Measurements from ENCODE around the gene ALB. TPM values are rescaled to one million over a fixed set of nuclear protein-coding genes. Genes with fewer than 3 reads are reported as not detected.

Gene ALB
- total RNA-seq, 2 donors from 2014 or later = not detected

- Mint-ChIP-seq H3K4me1 (no peaks in the 10 kb centered on the region), H3K27ac (no peak overlapping the region), H3K36me3 (ENCODE audit: low read depth) (no peaks in the 10 kb centered on the region), H3K27me3 (peaks cover 11% of the 10 kb centered on the region), H3K4me3 (no peak overlapping the region)
- DNase-seq (no peak), ATAC-seq (no peak)
- no peaks in the 10 kb centered on the region for H3K9me3 ChIP-seq (ENCODE audit: control insufficient read depth, low read length, poor library complexity, severe bottlenecking)
Observed at GRCh38 chr4:73453701-73454005, 49.6 kb downstream of the ALB start.

- no peaks in the 10 kb centered on the region for H3K9me3 ChIP-seq (ENCODE audit: control insufficient read depth, low read length, poor library complexity, severe bottlenecking)
- DNase-seq (no peak), ATAC-seq (no peak)
- Mint-ChIP-seq H3K4me1 (no peaks in the 10 kb centered on the region), H3K27ac (no peak overlapping the region), H3K27me3 (peaks cover 8% of the 10 kb centered on the region), H3K36me3 (ENCODE audit: low read depth) (no peaks in the 10 kb centered on the region), H3K4me3 (no peak overlapping the region)
Observed at GRCh38 chr4:73454920-73455319, 50.8 kb downstream of the ALB start.

- ATAC-seq = no peak
- Mint-ChIP-seq H3K27me3 (no peaks in the 10 kb centered on the region), H3K4me3 (no peak overlapping the region), H3K27ac (no peak overlapping the region), H3K36me3 (ENCODE audit: low read depth) (no peaks in the 10 kb centered on the region), H3K4me1 (no peaks in the 10 kb centered on the region)
- no peaks in the 10 kb centered on the region for H3K9me3 ChIP-seq (ENCODE audit: control insufficient read depth, low read length, poor library complexity, severe bottlenecking)
- DNase-seq = no peak
Observed at GRCh38 chr4:73456177-73457022, 52.3 kb downstream of the ALB start.

GRCh38 chr4:73458184-73459047 lies 54.3 kb downstream of the ALB start:
- Mint-ChIP-seq H3K4me3 (no peak overlapping the region), H3K4me1 (no peaks in the 10 kb centered on the region), H3K36me3 (ENCODE audit: low read depth) (no peaks in the 10 kb centered on the region), H3K27ac (no peak overlapping the region), H3K27me3 (no peaks in the 10 kb centered on the region)
- no peak for DNase-seq
- ATAC-seq = no peak
- no peaks in the 10 kb centered on the region for H3K9me3 ChIP-seq (ENCODE audit: control insufficient read depth, low read length, poor library complexity, severe bottlenecking)

- no peak overlapping the region for H3K4me3 Mint-ChIP-seq
- no peaks in the 10 kb centered on the region for H3K27me3 Mint-ChIP-seq
- DNase-seq = no peak
- no peaks in the 10 kb centered on the region for H3K9me3 ChIP-seq (ENCODE audit: control insufficient read depth, low read length, poor library complexity, severe bottlenecking)
- H3K27ac Mint-ChIP-seq = no peak overlapping the region
- H3K4me1 Mint-ChIP-seq = no peaks in the 10 kb centered on the region
- no peak for ATAC-seq
- H3K36me3 Mint-ChIP-seq (ENCODE audit: low read depth) = no peaks in the 10 kb centered on the region
Observed at GRCh38 chr4:73459048-73459421, 54.9 kb downstream of the ALB start.

- Mint-ChIP-seq H3K4me3 (no peak overlapping the region), H3K4me1 (peaks cover 2% of the 10 kb centered on the region), H3K27ac (no peak overlapping the region), H3K36me3 (ENCODE audit: low read depth) (no peaks in the 10 kb centered on the region), H3K27me3 (no peaks in the 10 kb centered on the region)
- DNase-seq (no peak), ATAC-seq (no peak)
- H3K9me3 ChIP-seq (ENCODE audit: control insufficient read depth, low read length, poor library complexity, severe bottlenecking) = no peaks in the 10 kb centered on the region
Observed at GRCh38 chr4:73460913-73461522, 56.9 kb downstream of the ALB start.

- Mint-ChIP-seq H3K4me1 (peaks cover 2% of the 10 kb centered on the region), H3K4me3 (no peak overlapping the region), H3K36me3 (ENCODE audit: low read depth) (no peaks in the 10 kb centered on the region), H3K27me3 (peaks cover 6% of the 10 kb centered on the region), H3K27ac (no peak overlapping the region)
- no peak for DNase-seq
- no peak for ATAC-seq
- no peaks in the 10 kb centered on the region for H3K9me3 ChIP-seq (ENCODE audit: control insufficient read depth, low read length, poor library complexity, severe bottlenecking)
Observed at GRCh38 chr4:73468170-73468569, 64.1 kb downstream of the ALB start.

- no peak for ATAC-seq
- Mint-ChIP-seq H3K36me3 (ENCODE audit: low read depth) (no peaks in the 10 kb centered on the region), H3K4me1 (no peaks in the 10 kb centered on the region), H3K27ac (no peak overlapping the region), H3K27me3 (peaks cover 6% of the 10 kb centered on the region), H3K4me3 (no peak overlapping the region)
- H3K9me3 ChIP-seq (ENCODE audit: control insufficient read depth, low read length, poor library complexity, severe bottlenecking) = no peaks in the 10 kb centered on the region
- no peak for DNase-seq
Observed at GRCh38 chr4:73470728-73471127, 66.6 kb downstream of the ALB start.

Other genes starting within 250 kb of the ALB start
- 10 to 100 TPM; 46.7 to 49.3 TPM for gene ANKRD17, start 145.5 kb upstream of the ALB start, total RNA-seq
- gene AFP, start 31.9 kb downstream of the ALB start, total RNA-seq = not detected
- gene AFM, start 77.5 kb downstream of the ALB start, total RNA-seq = not detected
- 1 to 10 TPM; 1.4 to 1.7 TPM for gene RASSF6, start 216.1 kb downstream of the ALB start, total RNA-seq

All from T-helper 17 cell (primary cell).